HFFc6 (cell line): ENCODE measurements around the gene LRP2BP. TPM values are rescaled to one million over a fixed set of nuclear protein-coding genes. Genes with fewer than 3 reads are reported as not detected.

Experiments
- DNase-seq: peaks from one replicate; pipeline ENCODE4 v3.0.0-alpha.2; 2018
- H3K27ac Mint-ChIP-seq: 2 replicates; pipeline ENCODE4 v1.8.0; 2020; ENCODE audit warnings: mild to moderate bottlenecking, mixed read lengths
- H3K27me3 Mint-ChIP-seq: 2 replicates; pipeline ENCODE4 v1.8.0; 2021; ENCODE audit warnings: mild to moderate bottlenecking, moderate library complexity, mixed read lengths; ENCODE audit not compliant: insufficient read depth
- H3K36me3 Mint-ChIP-seq: 2 replicates; pipeline ENCODE4 v1.8.0; 2021; ENCODE audit warnings: low read depth, mixed read lengths
- H3K4me1 Mint-ChIP-seq: 2 replicates; pipeline ENCODE4 v1.8.0; 2020; ENCODE audit warnings: low read depth, mixed read lengths
- H3K4me3 Mint-ChIP-seq: 2 replicates; pipeline ENCODE4 v1.8.0; 2020; ENCODE audit warnings: mild to moderate bottlenecking, moderate library complexity, mixed read lengths
- H3K9me3 Mint-ChIP-seq: 2 replicates; pipeline ENCODE4 v1.8.0; 2020; ENCODE audit warnings: mild to moderate bottlenecking, mixed read lengths
- total RNA-seq, 6 experiments: library from RNA; stranded (reverse); fragmentation: NEBNext Ultra II Directional; extraction: Animal tissue kit (Norgen Biotek cat#: 25700); gene quantifications; 2 replicates in 1 of 6; 3 replicates in 5 of 6; pipeline ENCODE4 v1.2.3, GENCODE V29; 2021
- TF ChIP-seq, protein P1 (sequence below): fragments of 200-600 bp; sonication (generic); IDR thresholded peaks from 2 replicates; pipeline ENCODE4 v1.5.0; 2021; ENCODE audit warnings: antibody characterized with exemption, mild to moderate bottlenecking

LRP2BP gene
- total RNA-seq, 6 experiments from 2014 or later = 0.13 to 0.47 (median 0.24) TPM

DNA sequence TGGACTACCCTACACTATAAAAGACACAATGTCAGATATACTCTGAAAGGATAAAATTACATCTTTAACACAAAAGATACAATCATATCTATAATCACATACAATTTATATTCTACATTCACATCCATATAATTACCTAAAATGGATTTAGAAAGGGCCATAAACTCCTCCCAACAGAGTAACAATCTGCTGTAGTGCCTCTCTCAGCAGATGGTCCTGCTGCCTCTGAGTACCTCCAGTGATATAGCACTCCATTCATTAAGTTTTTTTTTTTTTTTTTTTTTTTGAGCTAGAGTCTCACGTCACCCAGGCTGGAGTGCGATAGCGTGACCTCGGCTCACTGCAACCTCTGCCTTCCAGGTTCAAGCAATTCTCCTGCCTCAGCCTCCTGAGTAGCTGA is 8.3 kb upstream of the LRP2BP start:
- Mint-ChIP-seq H3K36me3 (peaks cover 9% of the 10 kb centered on the region), H3K4me3 (no peak overlapping the region), H3K4me1 (peaks cover 3% of the 10 kb centered on the region; the same call in 1 of the 2 replicates), H3K27me3 (no peaks in the 10 kb centered on the region), H3K27ac (no peak overlapping the region), H3K9me3 (no peaks in the 10 kb centered on the region)
- TF ChIP-seq, protein P1, sequence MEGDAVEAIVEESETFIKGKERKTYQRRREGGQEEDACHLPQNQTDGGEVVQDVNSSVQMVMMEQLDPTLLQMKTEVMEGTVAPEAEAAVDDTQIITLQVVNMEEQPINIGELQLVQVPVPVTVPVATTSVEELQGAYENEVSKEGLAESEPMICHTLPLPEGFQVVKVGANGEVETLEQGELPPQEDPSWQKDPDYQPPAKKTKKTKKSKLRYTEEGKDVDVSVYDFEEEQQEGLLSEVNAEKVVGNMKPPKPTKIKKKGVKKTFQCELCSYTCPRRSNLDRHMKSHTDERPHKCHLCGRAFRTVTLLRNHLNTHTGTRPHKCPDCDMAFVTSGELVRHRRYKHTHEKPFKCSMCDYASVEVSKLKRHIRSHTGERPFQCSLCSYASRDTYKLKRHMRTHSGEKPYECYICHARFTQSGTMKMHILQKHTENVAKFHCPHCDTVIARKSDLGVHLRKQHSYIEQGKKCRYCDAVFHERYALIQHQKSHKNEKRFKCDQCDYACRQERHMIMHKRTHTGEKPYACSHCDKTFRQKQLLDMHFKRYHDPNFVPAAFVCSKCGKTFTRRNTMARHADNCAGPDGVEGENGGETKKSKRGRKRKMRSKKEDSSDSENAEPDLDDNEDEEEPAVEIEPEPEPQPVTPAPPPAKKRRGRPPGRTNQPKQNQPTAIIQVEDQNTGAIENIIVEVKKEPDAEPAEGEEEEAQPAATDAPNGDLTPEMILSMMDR = no peak
- no peak for DNase-seq

- peaks cover 29% of the 10 kb centered on the region for H3K4me1 Mint-ChIP-seq
- no peak overlapping the region for H3K4me3 Mint-ChIP-seq
- no peak for DNase-seq
- peaks cover 5% of the 10 kb centered on the region for H3K36me3 Mint-ChIP-seq
- no peaks in the 10 kb centered on the region for H3K9me3 Mint-ChIP-seq
- peaks cover 2% of the 10 kb centered on the region for H3K27me3 Mint-ChIP-seq
- TF ChIP-seq, protein P1 = no peak
- H3K27ac Mint-ChIP-seq = no peak overlapping the region
Measured at GRCh38 chr4:185399466-185399865, 3.7 kb upstream of the LRP2BP start.

DNA sequence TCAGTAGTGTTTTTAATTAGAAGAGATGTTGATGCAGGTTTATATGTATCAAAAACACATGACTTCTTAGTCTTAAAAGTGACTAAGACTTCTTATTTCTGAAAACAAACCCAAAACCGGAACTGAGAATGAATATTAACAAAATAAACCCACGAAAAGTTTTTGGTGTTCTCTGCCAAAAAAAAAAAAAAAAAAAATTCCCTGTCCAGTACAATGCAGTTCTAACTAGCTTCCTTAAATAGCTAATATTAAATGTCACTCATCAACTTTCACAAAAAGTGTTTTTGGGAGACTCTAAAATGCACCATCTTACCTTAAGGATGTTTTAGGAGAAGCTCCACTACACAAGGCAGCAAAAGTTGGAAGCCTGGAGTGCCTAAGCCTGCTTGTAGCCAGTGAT is 2.9 kb upstream of the LRP2BP start:
- Mint-ChIP-seq H3K36me3 (peaks cover 5% of the 10 kb centered on the region), H3K4me3 (no peak overlapping the region), H3K4me1 (peaks cover 37% of the 10 kb centered on the region), H3K9me3 (no peaks in the 10 kb centered on the region), H3K27ac (no peak overlapping the region), H3K27me3 (peaks cover 2% of the 10 kb centered on the region)
- TF ChIP-seq, protein P1 = no peak
- DNase-seq = no peak

DNA sequence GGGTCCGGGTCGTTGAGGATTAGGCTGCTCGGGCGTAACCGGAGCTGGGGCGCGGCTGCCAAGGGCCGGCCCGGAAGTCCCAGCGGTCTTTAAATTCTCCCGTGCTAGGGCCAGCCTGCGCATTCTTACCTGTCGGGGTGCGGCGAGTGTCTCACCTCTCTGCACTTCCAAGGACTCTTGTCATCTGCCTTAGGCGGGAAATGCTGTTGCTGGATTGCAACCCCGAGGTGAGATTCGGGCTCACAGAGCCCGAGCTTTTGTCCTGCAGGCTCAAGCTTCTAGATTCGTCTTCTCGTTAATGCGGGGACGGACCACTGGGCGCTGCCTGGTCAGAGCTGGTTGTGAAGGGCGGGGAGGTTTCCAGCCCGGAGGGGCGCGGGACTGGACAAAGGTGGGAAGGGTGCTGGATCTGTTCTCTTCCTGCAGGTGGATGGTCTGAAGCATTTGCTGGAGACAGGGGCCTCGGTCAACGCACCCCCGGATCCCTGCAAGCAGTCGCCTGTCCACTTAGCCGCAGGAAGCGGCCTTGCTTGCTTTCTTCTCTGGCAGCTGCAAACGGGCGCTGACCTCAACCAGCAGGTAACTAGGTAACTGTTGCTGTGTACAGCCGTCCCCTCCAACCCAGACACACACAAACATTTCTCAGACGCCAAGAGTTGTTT is 1.1 kb upstream of the LRP2BP start, which contains the start of gene ANKRD37:
Gene ANKRD37, plus strand, starts transcription at position 118 of the 662 bp plus-strand sequence. Its CDS starts 83 bp downstream, at position 201.
- TF ChIP-seq, protein P1 = no peak
- no peaks in the 10 kb centered on the region for H3K9me3 Mint-ChIP-seq
- peak within 1 kb of the TSS; percentile 94 for H3K27ac Mint-ChIP-seq
- peak; percentile 39 for DNase-seq
- H3K4me1 Mint-ChIP-seq = peaks cover 45% of the 10 kb centered on the region
- peaks cover 2% of the 10 kb centered on the region for H3K27me3 Mint-ChIP-seq
- peaks cover 8% of the 10 kb centered on the region for H3K36me3 Mint-ChIP-seq
- peak within 1 kb of the TSS; percentile 92 for H3K4me3 Mint-ChIP-seq

DNA sequence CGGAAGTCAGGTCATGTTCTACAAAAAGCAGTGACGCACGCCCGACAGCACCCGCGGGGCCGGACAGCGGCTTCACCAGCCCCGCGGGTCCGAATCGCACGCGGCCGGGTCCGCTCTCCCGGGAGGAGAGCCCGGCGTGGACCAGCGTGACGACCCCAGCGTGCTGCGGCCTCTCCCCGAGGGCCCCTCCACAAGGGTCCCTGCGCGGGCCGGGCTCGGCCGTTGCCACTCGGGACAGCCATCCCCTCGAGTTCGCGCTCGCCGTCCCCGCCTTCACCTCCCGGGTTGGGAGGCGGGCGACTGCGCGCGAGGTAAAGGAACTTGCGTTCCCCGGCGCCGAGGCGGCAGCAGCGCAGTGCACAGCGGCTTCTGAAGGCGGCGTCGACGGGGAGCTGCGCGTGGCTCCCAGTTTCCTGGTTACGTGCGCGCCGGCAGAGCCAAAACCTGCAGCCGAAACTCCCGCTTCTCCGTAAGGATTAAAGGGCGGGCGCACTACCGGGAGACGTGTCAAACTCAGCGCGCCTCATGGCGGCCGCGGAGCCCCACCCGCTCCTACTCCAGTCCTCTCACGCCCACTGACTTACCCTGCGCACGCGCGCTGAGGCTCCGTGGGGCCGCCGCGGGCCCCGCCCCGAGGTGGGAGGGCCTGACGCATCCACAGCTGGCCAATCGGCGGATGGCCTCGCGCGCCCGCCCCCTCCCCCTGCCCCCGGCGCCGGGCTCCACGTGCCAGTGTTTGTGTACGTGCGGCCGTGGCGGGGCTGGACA is 416 bp upstream of the LRP2BP start:
- H3K27ac Mint-ChIP-seq = peak overlapping the region; percentile 94
- DNase-seq = peak; percentile 96
- H3K36me3 Mint-ChIP-seq = peaks cover 15% of the 10 kb centered on the region
- TF ChIP-seq, protein P1 = no peak
- H3K27me3 Mint-ChIP-seq = peaks cover 2% of the 10 kb centered on the region
- peaks cover 52% of the 10 kb centered on the region for H3K4me1 Mint-ChIP-seq
- no peaks in the 10 kb centered on the region for H3K9me3 Mint-ChIP-seq
- peak overlapping the region; percentile 92 for H3K4me3 Mint-ChIP-seq
